BE2C (cell line): ENCODE measurements around the gene LDLRAD4.

Experiments used
- DNase-seq: peaks from one replicate; pipeline ENCODE4 v3.0.0-alpha.2; 2020
- H3K27me3 ChIP-seq: fragments of 250-450 bp; sonication (Bioruptor Pico); 2 replicates; pipeline ENCODE4 v1.5.1; 2020; ENCODE audit warnings: mild to moderate bottlenecking
- H3K36me3 ChIP-seq: fragments of 250-450 bp; sonication (Bioruptor Pico); 2 replicates; pipeline ENCODE4 v1.5.1; 2020; ENCODE audit warnings: mild to moderate bottlenecking
- H3K4me1 ChIP-seq: fragments of 250-450 bp; sonication (Bioruptor Pico); 2 replicates; pipeline ENCODE4 v1.5.1; 2020
- H3K4me3 ChIP-seq: 2 replicates; pipeline ENCODE4 v1.5.1; 2011; ENCODE audit warnings: low read depth, low read length
- H3K9me3 ChIP-seq: fragments of 250-450 bp; sonication (Bioruptor Pico); 2 replicates; pipeline ENCODE4 v1.5.1; 2020
- CTCF ChIP-seq: IDR thresholded peaks from 2 replicates; pipeline ENCODE4 v1.5.1; 2012; ENCODE audit warnings: mild to moderate bottlenecking, low read depth, low read length

Gene LDLRAD4

GRCh38 chr18:13700153-13700552 lies 481.6 kb downstream of the LDLRAD4 start:
- no peaks in the 10 kb centered on the region for H3K9me3 ChIP-seq
- H3K36me3 ChIP-seq: no peaks in the 10 kb centered on the region
- H3K4me3 ChIP-seq: no peak overlapping the region

More at GRCh38 chr18:13700153-13700552, 481.6 kb downstream of the LDLRAD4 start:
- H3K27me3 ChIP-seq: no peaks in the 10 kb centered on the region
- no peak for DNase-seq
- H3K4me1 ChIP-seq: no peaks in the 10 kb centered on the region
- TF ChIP-seq CTCF: no peak
